HG03039 (cell line): ENCODE data around the gene POR.

Experiments
- ATAC-seq: cut with Tn5 transposase; IDR thresholded peaks from one replicate; pipeline ENCODE4 v1.9.1; 2021; ENCODE audit warnings: mild to moderate bottlenecking, moderate library complexity; ENCODE audit not compliant: unreplicated experiment

POR gene

GRCh38 chr7:75950111-75950681, 35.2 kb downstream of the POR start:
- no peak for ATAC-seq

DNA sequence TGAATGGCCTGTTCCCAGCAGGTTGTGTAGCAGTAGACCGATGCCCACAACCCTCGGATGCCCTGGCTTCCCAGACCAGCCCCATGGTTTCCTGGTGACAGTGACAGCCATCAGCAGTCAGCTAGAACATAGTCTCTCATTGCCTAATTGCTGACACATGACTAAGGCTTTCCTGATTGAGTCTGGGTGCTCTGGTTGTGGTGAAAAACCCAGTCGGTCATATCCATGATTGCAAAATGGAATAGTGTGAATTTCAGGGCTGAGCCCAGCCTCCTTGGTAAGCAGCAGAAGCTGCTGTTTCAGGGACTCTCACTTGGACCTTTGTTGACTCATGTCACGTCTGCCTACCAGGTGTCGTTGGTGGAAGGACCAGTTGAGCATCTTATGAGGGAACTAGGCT, 36.6 kb downstream of the POR start:
- ATAC-seq: no peak

DNA sequence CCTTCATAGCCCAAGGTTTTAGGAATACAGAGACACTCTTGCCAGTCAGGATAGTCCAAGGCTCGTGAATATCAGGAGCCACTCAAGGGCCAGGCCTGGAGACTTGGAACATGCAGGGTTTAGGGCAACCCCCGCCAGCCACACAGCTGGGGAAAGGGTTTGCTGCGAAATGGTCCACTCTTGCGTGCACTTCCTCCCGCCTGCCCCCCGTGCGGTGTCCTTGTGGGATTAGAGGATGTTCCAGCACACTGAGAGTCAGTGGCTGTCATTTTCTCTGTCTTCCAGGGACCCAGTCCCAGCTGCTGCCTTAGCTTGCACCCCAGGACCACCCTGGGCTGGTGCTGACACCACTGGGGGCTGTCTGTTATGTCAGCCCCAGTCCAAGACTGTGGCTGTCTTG, 38.5 kb downstream of the POR start:
- ATAC-seq: no peak

DNA sequence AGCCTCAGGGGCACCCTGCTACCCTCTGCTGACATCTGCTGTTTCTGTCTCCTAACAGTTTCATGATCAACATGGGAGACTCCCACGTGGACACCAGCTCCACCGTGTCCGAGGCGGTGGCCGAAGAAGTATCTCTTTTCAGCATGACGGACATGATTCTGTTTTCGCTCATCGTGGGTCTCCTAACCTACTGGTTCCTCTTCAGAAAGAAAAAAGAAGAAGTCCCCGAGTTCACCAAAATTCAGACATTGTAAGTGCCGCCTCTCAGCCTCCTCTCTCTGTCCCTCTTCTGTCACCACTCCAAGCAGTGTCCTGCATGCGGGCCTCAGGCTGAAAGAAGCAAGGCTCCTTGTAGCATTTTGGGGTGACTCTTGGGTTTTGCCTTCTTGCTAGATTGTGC, 39.0 kb downstream of the POR start:
- ATAC-seq: no peak

DNA sequence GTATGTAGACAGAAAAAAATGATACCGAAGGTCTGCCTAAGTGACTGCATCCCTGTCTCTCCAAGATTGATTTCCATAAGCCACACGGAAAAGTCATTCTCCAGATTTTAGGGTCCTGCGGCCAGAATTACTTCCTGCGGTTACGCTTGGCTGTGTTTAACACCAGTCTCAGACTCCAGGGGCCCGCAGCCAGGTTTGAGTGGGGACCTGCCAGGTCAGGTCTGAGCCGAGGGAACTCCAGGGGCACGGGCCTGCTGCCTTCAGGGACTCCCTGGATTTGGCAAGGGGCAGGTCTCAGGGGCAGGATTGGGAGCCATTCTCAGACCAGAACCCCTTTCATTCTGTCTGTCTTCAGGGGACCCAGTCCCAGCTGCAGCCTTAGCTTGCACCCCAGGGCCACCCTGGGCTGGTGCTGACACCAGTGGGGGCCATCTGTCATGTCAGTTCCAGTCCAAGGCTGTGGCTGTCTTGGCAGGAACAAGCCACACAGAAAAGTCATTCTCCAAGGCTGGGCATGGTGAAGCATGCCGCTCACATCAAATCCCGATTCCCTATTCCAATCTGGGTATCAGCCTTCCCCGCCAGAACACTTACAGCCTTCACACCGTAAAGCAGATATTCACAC, 40.5 kb downstream of the POR start:
- ATAC-seq: no peak

- no peak for ATAC-seq
Measured at GRCh38 chr7:75957021-75957736, 42.2 kb downstream of the POR start.

DNA sequence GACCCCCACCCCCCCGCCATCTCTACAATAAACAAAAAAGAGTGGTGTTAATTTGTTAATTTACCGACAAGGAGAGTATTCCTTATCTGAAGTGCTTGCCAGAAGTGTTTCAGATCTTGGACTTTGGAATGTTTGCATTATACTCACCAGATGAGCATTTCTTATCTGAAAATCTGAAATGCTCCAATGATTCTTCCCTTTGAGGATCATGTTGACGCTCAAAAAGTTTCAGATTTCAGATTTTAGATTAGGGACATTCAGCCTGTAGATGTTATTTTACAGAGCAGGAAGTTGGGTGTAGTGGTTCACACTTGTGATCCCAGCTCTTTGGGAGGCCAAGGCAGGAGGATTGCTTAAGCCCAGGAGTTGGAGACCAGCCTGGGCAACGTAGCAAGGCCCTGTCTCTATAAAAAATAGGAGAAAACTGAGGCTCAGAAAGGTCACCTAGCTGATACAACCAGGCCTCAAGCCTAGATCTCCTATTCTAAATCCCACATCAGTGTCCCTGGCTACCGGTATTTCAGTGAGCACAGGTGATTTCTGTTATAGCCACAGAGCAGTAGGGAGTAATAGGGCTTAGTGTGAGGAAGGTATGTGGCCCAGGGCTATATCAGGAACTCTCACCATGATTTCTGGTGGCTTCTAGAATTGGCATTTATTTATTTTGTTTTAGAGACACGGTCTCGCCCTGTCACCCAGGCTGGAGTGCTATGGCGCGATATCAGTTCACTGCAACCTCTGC, 44.0 kb downstream of the POR start:
- no peak for ATAC-seq

- no peak for ATAC-seq
Measured at GRCh38 chr7:75960372-75960771, 45.4 kb downstream of the POR start.

DNA sequence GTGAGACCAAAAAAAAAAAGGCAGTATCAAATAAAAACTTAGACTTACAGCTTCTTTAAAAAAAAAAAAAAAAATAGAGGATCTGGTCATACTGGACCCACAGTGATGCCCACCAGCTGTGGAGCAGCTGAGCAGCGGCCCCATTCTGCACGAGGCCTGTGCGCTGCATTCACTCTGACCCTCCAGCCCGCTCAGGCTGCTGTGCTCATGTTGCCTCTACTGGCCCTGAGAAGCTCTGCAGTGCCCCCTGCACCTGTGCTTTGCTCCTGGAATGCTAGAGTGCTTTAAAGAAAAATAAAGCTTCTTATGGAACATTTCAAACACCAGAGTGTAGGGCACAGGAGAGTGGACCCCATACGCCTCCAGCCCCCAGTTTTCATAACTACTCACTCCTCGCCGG, 46.3 kb downstream of the POR start:
- no peak for ATAC-seq

DNA sequence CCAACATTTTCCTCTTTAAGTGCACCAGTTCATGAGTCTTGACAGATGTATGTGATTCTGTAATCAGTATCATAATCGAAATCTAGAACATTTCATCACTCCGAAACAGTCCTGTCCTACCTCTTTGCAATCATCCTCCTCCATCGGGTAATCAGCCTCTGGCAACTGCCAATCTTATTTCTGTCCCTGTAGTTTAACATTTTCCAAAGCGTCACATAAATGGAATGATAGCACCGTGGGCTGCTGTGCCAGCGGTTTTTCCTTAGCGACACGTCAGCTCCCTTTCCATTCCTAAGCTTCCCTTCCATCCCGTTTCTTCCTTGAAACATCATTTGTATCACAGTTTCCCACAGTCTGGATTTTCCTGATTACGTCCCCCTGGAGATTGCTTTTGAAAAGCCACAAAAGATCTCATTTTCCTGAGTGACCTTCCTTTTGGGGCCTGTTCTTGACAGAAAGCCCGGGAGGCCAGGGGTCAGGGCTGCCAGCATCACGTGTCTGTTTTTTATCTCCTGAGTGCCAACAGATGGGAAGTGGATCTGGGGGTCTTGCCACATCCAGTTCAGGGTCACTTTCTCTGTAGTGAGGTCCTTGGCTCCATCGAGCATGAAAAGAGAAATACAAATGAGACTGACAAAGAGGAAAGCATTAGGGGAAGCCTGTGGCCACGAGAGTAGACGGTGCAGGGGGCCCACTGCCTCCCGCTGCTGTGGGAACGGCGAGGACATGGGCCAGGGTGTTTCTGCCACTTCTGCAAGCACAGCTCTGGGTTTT, 47.8 kb downstream of the POR start:
- ATAC-seq: no peak

DNA sequence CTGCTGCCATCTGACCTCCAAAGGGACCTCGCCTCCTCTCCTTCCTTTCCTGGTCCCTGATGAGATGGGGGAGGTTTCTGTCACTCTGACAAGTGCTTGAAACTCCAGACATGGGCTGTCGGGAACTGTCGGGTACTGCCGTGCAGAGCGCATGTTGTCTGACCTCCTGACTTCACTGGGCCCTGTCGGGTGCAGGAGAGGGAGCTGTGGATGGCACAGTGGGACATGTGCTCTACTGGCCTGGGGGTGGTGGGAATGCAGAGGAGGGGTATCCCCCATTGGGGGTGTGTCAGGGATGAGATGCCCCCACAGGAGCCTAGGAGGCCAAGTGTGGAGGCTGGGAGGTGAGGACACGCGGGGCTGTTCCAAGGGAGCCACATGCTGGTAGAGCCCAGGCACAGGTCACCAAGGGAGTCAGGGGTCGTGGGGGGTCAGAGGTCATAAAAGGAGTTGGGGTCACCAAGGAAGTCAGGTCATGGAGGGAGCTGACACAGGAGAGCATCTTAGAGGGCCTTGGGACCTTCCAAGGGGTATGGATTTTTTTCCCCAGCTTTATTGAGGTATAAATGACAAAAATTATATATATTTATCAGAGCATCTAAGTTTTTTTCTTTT, 48.5 kb downstream of the POR start:
- ATAC-seq: no peak

- no peak for ATAC-seq
Measured at GRCh38 chr7:75965617-75966016, 50.7 kb downstream of the POR start.

DNA sequence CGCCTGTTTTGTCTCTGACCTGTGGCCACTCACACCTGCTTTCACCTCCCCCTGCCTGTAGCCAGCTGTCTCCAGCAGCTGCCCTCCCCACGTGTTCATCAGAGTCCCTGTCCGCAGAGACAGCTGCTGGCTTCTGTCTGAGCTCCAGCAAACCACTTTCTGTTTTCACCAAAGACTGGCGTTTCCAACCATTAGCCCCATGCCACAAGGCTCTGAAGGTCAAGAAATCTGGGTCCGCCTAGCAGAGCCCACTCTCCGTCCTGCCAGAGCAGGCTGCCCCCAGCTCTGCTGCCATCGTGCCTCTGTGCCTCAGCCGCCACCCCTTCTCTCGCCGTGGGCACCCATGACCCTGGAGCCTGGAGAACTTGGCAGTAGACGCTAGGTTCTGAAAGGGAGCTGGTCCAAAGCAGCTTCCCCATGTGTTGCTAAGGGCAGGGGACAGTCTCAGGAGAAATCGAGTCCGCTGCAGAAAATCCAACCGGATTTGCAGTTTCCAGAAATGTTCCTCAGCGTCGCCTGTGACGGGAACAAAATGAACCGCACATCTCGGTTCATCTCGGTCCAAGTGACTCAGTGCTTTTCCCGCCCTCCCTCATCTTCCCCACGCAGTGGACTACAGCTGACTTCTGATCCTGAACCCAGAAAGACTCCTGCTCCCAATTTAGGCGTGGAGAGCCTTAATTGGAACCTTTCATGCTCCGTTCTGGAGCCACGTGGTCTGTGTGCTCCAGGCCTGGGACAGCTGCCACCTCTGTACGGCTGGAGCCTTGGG, 51.4 kb downstream of the POR start:
- ATAC-seq: no peak

- ATAC-seq: no peak
Measured at GRCh38 chr7:75967055-75967454, 52.1 kb downstream of the POR start.

- ATAC-seq: no peak
Measured at GRCh38 chr7:75967487-75967997, 52.6 kb downstream of the POR start.

GRCh38 chr7:75968012-75968411, 53.1 kb downstream of the POR start:
- no peak for ATAC-seq

- no peak for ATAC-seq
Measured at GRCh38 chr7:75968561-75969001, 53.6 kb downstream of the POR start.

DNA sequence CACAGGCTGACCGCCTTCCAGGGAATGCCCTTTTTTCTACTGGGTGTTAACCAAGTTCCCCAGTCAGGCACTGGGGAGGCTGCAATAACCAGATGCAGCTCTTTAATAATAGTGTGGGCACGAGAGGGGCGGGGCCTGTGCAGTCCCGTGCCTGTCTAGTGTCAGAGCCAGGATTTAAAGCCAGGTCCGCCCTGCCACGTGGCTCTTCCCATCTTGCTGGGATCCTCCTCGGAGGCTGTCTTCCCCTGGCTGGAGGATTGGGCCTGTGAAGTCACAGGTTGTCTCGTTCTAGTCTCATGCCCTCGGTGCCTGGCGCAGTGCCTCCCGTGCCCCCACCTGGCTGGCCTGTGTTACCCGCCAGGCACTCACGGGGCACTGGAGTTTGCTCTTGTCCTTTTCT, 54.2 kb downstream of the POR start:
- ATAC-seq: no peak

- no peak for ATAC-seq
Measured at GRCh38 chr7:75969704-75970498, 54.9 kb downstream of the POR start.
